MCF 10A (cell line): ENCODE data around the gene SLC2A1. TPM values are rescaled to one million over a fixed set of nuclear protein-coding genes. Genes with fewer than 3 reads are reported as not detected.
A peak's percentile ranks its signal among the peaks of the same experiment; 100 is the strongest.

Experiments used
- BruUV-seq: library from RNA; stranded (reverse); fragments of 400-500 nt; replicated peaks from 2 replicates; lab custom pipeline; 2021; lab: Mats Ljungman, UMichigan
- CTCF ChIA-PET: fragments of 300-600 bp; sonication (Branson Sonifier 250); formaldehyde crosslinking; extraction: SDS; loops from one replicate; lab custom pipeline; 2021; ENCODE audit warnings: antibody characterized with exemption, inconsistent platforms; lab: Yijun Ruan, JAX
- POLR2A ChIA-PET: fragments of 300-600, 350-650 bp; sonication (Branson Sonifier 250); formaldehyde crosslinking; extraction: SDS; loops from one replicate; lab custom pipeline; 2020; ENCODE audit warnings: antibody characterized with exemption, inconsistent platforms; lab: Yijun Ruan, JAX
- DNase-seq: peaks from one replicate; pipeline ENCODE4 v3.0.0-alpha.2; 2018; ENCODE audit not compliant: unreplicated experiment
- H3K27ac Mint-ChIP-seq: one replicate; pipeline ENCODE4 v1.8.0; 2022; ENCODE audit warnings: mild to moderate bottlenecking, low read depth, mixed read lengths; ENCODE audit not compliant: unreplicated experiment
- H3K27me3 Mint-ChIP-seq: one replicate; pipeline ENCODE4 v1.8.0; 2022; ENCODE audit warnings: mixed read lengths; ENCODE audit not compliant: insufficient read depth, unreplicated experiment
- H3K36me3 Mint-ChIP-seq: one replicate; pipeline ENCODE4 v1.8.0; 2022; ENCODE audit warnings: mild to moderate bottlenecking, moderate library complexity, mixed read lengths; ENCODE audit not compliant: insufficient read depth, unreplicated experiment
- H3K4me1 Mint-ChIP-seq: one replicate; pipeline ENCODE4 v1.8.0; 2022; ENCODE audit warnings: mixed read lengths; ENCODE audit not compliant: insufficient read depth, unreplicated experiment
- H3K4me3 Mint-ChIP-seq: one replicate; pipeline ENCODE4 v1.8.0; 2022; ENCODE audit warnings: mild to moderate bottlenecking, moderate library complexity, mixed read lengths; ENCODE audit not compliant: unreplicated experiment
- H3K9me3 Mint-ChIP-seq: one replicate; pipeline ENCODE4 v1.8.0; 2022; ENCODE audit warnings: mixed read lengths; ENCODE audit not compliant: unreplicated experiment
- CTCF ChIP-seq: fragments of 200-600 bp; IDR thresholded peaks from one replicate; pipeline ENCODE4 v1.8.0; 2022; ENCODE audit warnings: antibody characterized with exemption, mild to moderate bottlenecking; ENCODE audit not compliant: unreplicated experiment
- intact Hi-C: fragments of 100-400 bp; cut with micrococcal nuclease; formaldehyde crosslinking; loops from 2 replicates; pipeline ENCODE4 v1.14.1; 2022
- total RNA-seq: library from RNA; stranded (reverse); gene quantifications from 2 replicates; pipeline ENCODE4 v1.2.3, GENCODE V29; 2022

SLC2A1 gene
- total RNA-seq, 1 experiment from 2014 or later, result 87.5 TPM

GRCh38 chr1:42940851-42941639, 17.6 kb downstream of the SLC2A1 start:
- ChIA-PET CTCF (interaction anchor here (0.6 to 2.1 kb wide), 7 partner anchors 15 to 1658 kb away, joined by 3 to 11 read pairs (median 6); no protein-coding TSS in a partner anchor), POLR2A (interaction anchor here (0.6 to 12.1 kb wide), 12 partner anchors 9 to 600 kb away, joined by 3 to 403 read pairs (median 8); partner anchors contain the start of genes C1orf50, P3H1, SLC2A1 and ZNF691)
- Mint-ChIP-seq H3K27ac (peak overlapping the region; percentile 58), H3K9me3 (no peaks in the 10 kb centered on the region), H3K36me3 (peaks cover 28% of the 10 kb centered on the region), H3K27me3 (no peaks in the 10 kb centered on the region), H3K4me1 (peaks cover 79% of the 10 kb centered on the region), H3K4me3 (peak overlapping the region; percentile 54)
- peak; percentile 94 for DNase-seq
- intact Hi-C loops, result loop anchor here (1.0 kb wide), 1 partner anchor 17 kb away; the partner anchor contains the start of gene SLC2A1
- no peak for TF ChIP-seq CTCF
- no TSS peak for BruUV-seq

- peaks cover 79% of the 10 kb centered on the region for H3K4me1 Mint-ChIP-seq
- H3K27ac Mint-ChIP-seq, result no peak overlapping the region
- no peak for DNase-seq
- intact Hi-C loops, result no loop called here
- TF ChIP-seq CTCF, result no peak
- peaks cover 34% of the 10 kb centered on the region for H3K36me3 Mint-ChIP-seq
- H3K27me3 Mint-ChIP-seq, result no peaks in the 10 kb centered on the region
- no TSS peak for BruUV-seq
- no peak overlapping the region for H3K4me3 Mint-ChIP-seq
- H3K9me3 Mint-ChIP-seq, result no peaks in the 10 kb centered on the region
- ChIA-PET CTCF (interaction anchor here (0.7 to 5.9 kb wide), 6 partner anchors 8 to 135 kb away, joined by 3 to 39 read pairs (median 6); no protein-coding TSS in a partner anchor), POLR2A (interaction anchor here (3.7 to 12.1 kb wide), 2 partner anchors 21 to 83 kb away, joined by 37 to 403 read pairs; partner anchors contain the start of gene SLC2A1)
Measured at GRCh38 chr1:42938645-42939615, 19.7 kb downstream of the SLC2A1 start.

DNA sequence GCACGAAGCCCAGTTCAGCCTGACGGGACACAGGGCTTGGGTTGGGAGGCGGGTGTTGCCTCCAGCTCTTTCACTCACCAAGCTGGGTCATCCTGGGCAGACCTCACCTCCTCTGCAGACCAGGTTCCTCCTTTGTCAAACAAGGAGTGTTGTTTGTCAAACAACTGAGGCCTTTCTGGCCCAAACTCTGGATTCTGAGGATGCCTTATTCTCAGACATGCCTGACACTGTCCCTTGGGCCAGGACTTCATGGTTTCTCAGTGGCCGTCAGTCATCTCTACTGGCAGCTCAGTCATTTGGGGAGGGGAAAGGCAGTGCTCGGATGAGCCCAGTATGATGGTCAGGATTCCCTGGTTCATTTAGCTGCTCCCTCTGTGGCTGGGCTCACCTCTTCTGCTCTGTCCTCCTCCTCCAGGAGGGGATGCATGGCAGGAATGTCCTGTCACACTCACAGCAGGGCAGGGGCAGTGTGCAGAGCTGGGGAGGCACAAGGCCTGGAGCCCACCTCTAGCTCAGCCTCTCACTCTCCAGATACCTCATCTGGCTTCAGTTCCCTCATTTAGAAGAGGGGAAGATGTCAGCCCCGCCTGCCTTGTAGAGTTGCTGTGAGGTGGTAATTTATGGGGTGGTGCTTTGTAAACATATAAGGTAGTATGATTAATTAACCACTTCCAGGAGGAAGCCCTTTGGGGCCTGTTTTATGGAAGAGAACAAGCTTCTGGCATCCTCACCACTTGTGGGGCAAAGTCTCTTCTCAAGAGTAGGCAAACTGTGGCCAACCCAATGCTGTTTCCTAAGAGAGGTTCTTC, 20.6 kb downstream of the SLC2A1 start:
- H3K9me3 Mint-ChIP-seq, result no peaks in the 10 kb centered on the region
- H3K36me3 Mint-ChIP-seq, result peaks cover 35% of the 10 kb centered on the region
- intact Hi-C loops, result loop anchor here (2.0 kb wide), 1 partner anchor 83 kb away; no protein-coding TSS in a partner anchor
- H3K4me3 Mint-ChIP-seq, result no peak overlapping the region
- ChIA-PET CTCF (interaction anchor here (0.5 to 5.9 kb wide), 13 partner anchors 9 to 890 kb away, joined by 3 to 39 read pairs (median 5); no protein-coding TSS in a partner anchor), POLR2A (interaction anchor here (0.6 to 12.1 kb wide), 10 partner anchors 13 to 139 kb away, joined by 3 to 403 read pairs (median 6); partner anchors contain the start of gene SLC2A1)
- DNase-seq, result peak; percentile 51
- H3K27ac Mint-ChIP-seq, result no peak overlapping the region
- H3K27me3 Mint-ChIP-seq, result no peaks in the 10 kb centered on the region
- no TSS peak for BruUV-seq
- TF ChIP-seq CTCF, result no peak
- H3K4me1 Mint-ChIP-seq, result peaks cover 74% of the 10 kb centered on the region
